CD14-positive monocyte (primary cell): ENCODE measurements around the gene LTBP1. TPM values are rescaled to one million over a fixed set of nuclear protein-coding genes. Genes with fewer than 3 reads are reported as not detected.

Source experiments
- DNase-seq, 3 donors: peaks; one replicate each; pipeline ENCODE4 v3.0.0-alpha.2; 2011 to 2022
- H2AFZ ChIP-seq: 2 replicates; pipeline ENCODE4 v1.6.0; 2012; ENCODE audit warnings: mild to moderate bottlenecking, low read depth, low read length, inconsistent platforms; ENCODE audit not compliant: insufficient read depth, poor library complexity, severe bottlenecking
- H3K27ac ChIP-seq, 2 donors: 1 replicate in 1 of 2; 2 replicates in 1 of 2; pipeline ENCODE4 v1.5.1; 2012 to 2013; ENCODE audit warnings: low read length in 2 of 2, control low read depth in 1 of 2, inconsistent platforms in 1 of 2, low read depth in 1 of 2, mild to moderate bottlenecking in 1 of 2
- H3K27me3 ChIP-seq, 2 donors: one replicate each; pipeline versions ENCODE4 v1.6.0 to v1.6.1; 2011 to 2013; ENCODE audit warnings: low read length in 2 of 2; ENCODE audit not compliant: control insufficient read depth in 2 of 2, insufficient read depth in 2 of 2
- H3K36me3 ChIP-seq, 2 donors: replicated peaks in 1 of 2; 1 replicate in 1 of 2; 2 replicates in 1 of 2; pipeline versions ENCODE4 v1.5.1 to v1.6.1; 2012 to 2013; ENCODE audit warnings: low read length in 2 of 2, control low read depth in 1 of 2, inconsistent platforms in 1 of 2, mild to moderate bottlenecking in 1 of 2; ENCODE audit not compliant: insufficient read depth in 2 of 2, control insufficient read depth in 1 of 2
- H3K4me1 ChIP-seq, 2 donors: 1 replicate in 1 of 2; 2 replicates in 1 of 2; pipeline versions ENCODE4 v1.5.1 to v1.6.1; 2012 to 2013; ENCODE audit warnings: low read length in 2 of 2, control low read depth in 1 of 2, inconsistent platforms in 1 of 2, mild to moderate bottlenecking in 1 of 2, moderate library complexity in 1 of 2; ENCODE audit not compliant: insufficient read depth in 2 of 2, control insufficient read depth in 1 of 2
- H3K4me2 ChIP-seq: replicated peaks from 2 replicates; pipeline ENCODE3; 2012; ENCODE audit warnings: low read length, moderate library complexity, mild to moderate bottlenecking; ENCODE audit not compliant: poor library complexity, severe bottlenecking; ENCODE audit errors: extremely low read depth
- H3K4me3 ChIP-seq, 3 experiments: fragments of 200-600 bp in 1 of 3; sonication (generic) in 1 of 3; replicated peaks in 1 of 3; 1 replicate in 2 of 3; 2 replicates in 1 of 3; pipeline ENCODE4 v1.5.1; 2011 to 2013; ENCODE audit warnings: low read length in 3 of 3, mild to moderate bottlenecking in 3 of 3, control low read depth in 2 of 3, low read depth in 2 of 3, inconsistent platforms in 1 of 3, moderate library complexity in 1 of 3
- H3K79me2 ChIP-seq: 2 replicates; pipeline ENCODE4 v1.6.0; 2012; ENCODE audit warnings: mild to moderate bottlenecking, control low read depth, inconsistent platforms, low read length, moderate library complexity; ENCODE audit not compliant: insufficient read depth
- H3K9ac ChIP-seq: 2 replicates; pipeline ENCODE4 v1.6.0; 2017; ENCODE audit warnings: low read length, mild to moderate bottlenecking; ENCODE audit not compliant: insufficient read depth, poor library complexity, severe bottlenecking
- H3K9me3 ChIP-seq, 2 donors: replicated peaks in 1 of 2; 1 replicate in 1 of 2; 2 replicates in 1 of 2; pipeline versions ENCODE4 v1.5.1 to v1.6.1; 2012 to 2013; ENCODE audit warnings: low read length in 2 of 2, control low read depth in 1 of 2; ENCODE audit not compliant: control insufficient read depth in 1 of 2, insufficient read depth in 1 of 2
- H4K20me1 ChIP-seq: 2 replicates; pipeline ENCODE4 v1.6.0; 2012; ENCODE audit warnings: mild to moderate bottlenecking, low read length, control low read depth, moderate library complexity; ENCODE audit not compliant: insufficient read depth
- H3K27ac Mint-ChIP-seq, 7 donors: one replicate each; pipeline ENCODE4 v1.8.0; 2020; ENCODE audit warnings: mild to moderate bottlenecking in 7 of 7, mixed read lengths in 7 of 7, moderate library complexity in 6 of 7, inconsistent platforms in 2 of 7
- H3K27me3 Mint-ChIP-seq, 3 donors: one replicate each; pipeline ENCODE4 v1.8.0; 2021 to 2022; ENCODE audit warnings: low read depth in 3 of 3, mild to moderate bottlenecking in 3 of 3, mixed read lengths in 3 of 3, moderate library complexity in 3 of 3, inconsistent platforms in 1 of 3
- H3K36me3 Mint-ChIP-seq, 2 donors: one replicate each; pipeline ENCODE4 v1.8.0; 2020; ENCODE audit warnings: mixed read lengths in 2 of 2, inconsistent platforms in 1 of 2, mild to moderate bottlenecking in 1 of 2
- H3K4me1 Mint-ChIP-seq: one replicate; pipeline ENCODE4 v1.8.0; 2020; ENCODE audit warnings: mild to moderate bottlenecking, mixed read lengths
- H3K4me3 Mint-ChIP-seq, 2 donors: one replicate each; pipeline ENCODE4 v1.8.0; 2020; ENCODE audit warnings: mild to moderate bottlenecking in 2 of 2, mixed read lengths in 2 of 2, moderate library complexity in 1 of 2
- H3K9me3 Mint-ChIP-seq, 7 donors: one replicate each; pipeline ENCODE4 v1.8.0; 2020 to 2022; ENCODE audit warnings: mixed read lengths in 7 of 7, mild to moderate bottlenecking in 6 of 7, moderate library complexity in 6 of 7, inconsistent platforms in 2 of 7
- WGBS: methylation state at CpG from one replicate; pipeline ENCODE4 v1.1.5; 2013; ENCODE audit warnings: missing lambda C conversion rate; ENCODE audit not compliant: insufficient coverage; 5-methylcytosine and 5-hydroxymethylcytosine counted together
- intact Hi-C, 2 donors: fragments of 100-400 bp; cut with micrococcal nuclease; formaldehyde crosslinking; loops; one replicate each; pipeline versions ENCODE4 v1.15.0 to v1.15.1; 2023
- polyA plus RNA-seq, 3 donors: library from polyadenylated mRNA; depleted of rRNA in 1 of 3; unstranded in 2 of 3; stranded (reverse) in 1 of 3; fragments of 300-500 nt in 2 of 3; fragments of >200 nt in 1 of 3; fragmentation: Illumina TruSeq in 2 of 3; gene quantifications; 1 replicate in 2 of 3; 2 replicates in 1 of 3; pipeline ENCODE4 v1.2.3, GENCODE V29; 2012 to 2021
- TF ChIP-seq, protein P1 (sequence below): fragments of 200-600 bp; IDR thresholded peaks from one replicate; pipeline ENCODE4 v1.8.0; 2022; ENCODE audit warnings: antibody characterized with exemption, mild to moderate bottlenecking

The LTBP1 gene
- polyA plus RNA-seq, 3 donors: 0.18 to 0.24 TPM; not detected in 1

DNA sequence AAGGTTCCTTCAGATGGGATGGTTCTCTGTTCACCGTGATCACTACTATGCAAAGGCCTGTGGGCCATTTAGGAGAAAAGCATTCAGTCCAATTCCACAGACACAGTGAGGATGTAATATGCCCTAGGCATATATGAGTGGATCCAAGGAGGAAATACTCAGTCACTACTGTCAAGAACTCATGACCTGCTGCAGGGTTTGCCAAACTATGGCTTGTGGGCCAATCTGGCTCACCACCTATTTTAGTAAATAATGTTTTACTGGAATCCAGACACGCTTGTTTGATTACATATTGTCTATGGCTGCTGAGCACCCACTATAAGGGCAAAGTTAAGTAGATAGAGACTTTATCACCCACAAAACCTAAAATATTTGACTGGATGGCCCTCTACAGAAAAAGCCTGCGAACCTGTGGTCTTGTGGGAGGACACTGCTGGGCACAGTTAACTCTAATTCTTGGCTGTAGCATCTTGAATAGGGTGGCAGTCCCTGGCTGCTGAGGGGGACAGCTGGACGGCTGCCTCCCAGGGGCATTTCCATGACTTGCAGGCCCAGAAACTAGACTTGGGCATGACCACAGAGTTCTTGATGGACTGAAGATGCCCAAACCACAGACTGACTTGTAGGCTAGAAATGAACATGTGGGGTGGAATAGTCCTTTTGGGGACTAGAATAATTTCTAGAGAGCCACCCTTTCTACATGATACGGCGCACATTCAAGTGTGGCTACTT lies 20.6 kb upstream of the LTBP1 start:
- H3K36me3 Mint-ChIP-seq: no peaks in the 10 kb centered on the region
- WGBS: 95% methylated on average over 4 of the region's 6 CpGs

DNA sequence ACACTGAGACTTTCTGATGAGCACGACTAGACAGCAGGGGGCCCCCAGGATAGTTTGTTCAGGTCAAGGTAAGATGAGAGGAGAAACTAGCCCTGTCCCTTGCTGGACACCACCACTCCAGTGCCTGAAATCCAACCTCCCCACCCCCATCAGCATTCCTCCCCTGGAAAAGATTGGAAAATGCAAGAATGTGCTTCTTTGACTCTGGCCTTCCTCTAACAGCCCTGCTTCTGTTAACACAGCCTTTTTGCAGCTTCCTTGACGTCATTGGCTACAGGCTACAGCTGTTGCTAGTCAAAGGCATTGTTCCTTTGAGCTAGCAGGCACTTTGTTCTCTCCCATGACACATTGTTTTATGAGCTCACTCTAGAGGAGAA lies 20.1 kb upstream of the LTBP1 start:
- H3K9ac ChIP-seq: no peak overlapping the region
- no peaks in the 10 kb centered on the region for H3K36me3 ChIP-seq
- no peaks in the 10 kb centered on the region for H3K9me3 ChIP-seq
- peaks cover 9 to 25% of the 10 kb centered on the region in 2 donors for H3K27me3 ChIP-seq
- H3K27ac Mint-ChIP-seq: no peak overlapping the region
- intact Hi-C loops: no loop called here
- H3K4me3 Mint-ChIP-seq: no peak overlapping the region
- no peaks in the 10 kb centered on the region for H3K4me1 ChIP-seq
- H3K4me2 ChIP-seq: no peak overlapping the region
- H3K27ac ChIP-seq: no peak overlapping the region
- H3K4me3 ChIP-seq: no peak overlapping the region
- H3K79me2 ChIP-seq: no peaks in the 10 kb centered on the region
- H3K4me1 Mint-ChIP-seq: no peaks in the 10 kb centered on the region
- H2AFZ ChIP-seq: no peak overlapping the region
- H3K36me3 Mint-ChIP-seq: no peaks in the 10 kb centered on the region
- peaks cover 29 to 43% (median 35%) of the 10 kb centered on the region in 3 donors for H3K27me3 Mint-ChIP-seq
- TF ChIP-seq, protein P1, sequence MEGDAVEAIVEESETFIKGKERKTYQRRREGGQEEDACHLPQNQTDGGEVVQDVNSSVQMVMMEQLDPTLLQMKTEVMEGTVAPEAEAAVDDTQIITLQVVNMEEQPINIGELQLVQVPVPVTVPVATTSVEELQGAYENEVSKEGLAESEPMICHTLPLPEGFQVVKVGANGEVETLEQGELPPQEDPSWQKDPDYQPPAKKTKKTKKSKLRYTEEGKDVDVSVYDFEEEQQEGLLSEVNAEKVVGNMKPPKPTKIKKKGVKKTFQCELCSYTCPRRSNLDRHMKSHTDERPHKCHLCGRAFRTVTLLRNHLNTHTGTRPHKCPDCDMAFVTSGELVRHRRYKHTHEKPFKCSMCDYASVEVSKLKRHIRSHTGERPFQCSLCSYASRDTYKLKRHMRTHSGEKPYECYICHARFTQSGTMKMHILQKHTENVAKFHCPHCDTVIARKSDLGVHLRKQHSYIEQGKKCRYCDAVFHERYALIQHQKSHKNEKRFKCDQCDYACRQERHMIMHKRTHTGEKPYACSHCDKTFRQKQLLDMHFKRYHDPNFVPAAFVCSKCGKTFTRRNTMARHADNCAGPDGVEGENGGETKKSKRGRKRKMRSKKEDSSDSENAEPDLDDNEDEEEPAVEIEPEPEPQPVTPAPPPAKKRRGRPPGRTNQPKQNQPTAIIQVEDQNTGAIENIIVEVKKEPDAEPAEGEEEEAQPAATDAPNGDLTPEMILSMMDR: no peak
- no peaks in the 10 kb centered on the region for H4K20me1 ChIP-seq
- peaks cover 0 to 5% (median 2%) of the 10 kb centered on the region in 7 donors for H3K9me3 Mint-ChIP-seq
- no peak for DNase-seq
- 73% methylated on average over 1 of the region's 2 CpGs for WGBS

More for the DNA sequence above, 20.6 kb upstream of the LTBP1 start:
- H2AFZ ChIP-seq: no peak overlapping the region
- no peak overlapping the region for H3K27ac ChIP-seq
- H3K4me2 ChIP-seq: no peak overlapping the region
- TF ChIP-seq, protein P1: no peak
- intact Hi-C loops: no loop called here
- Mint-ChIP-seq H3K4me3 (no peak overlapping the region), H3K9me3 (peaks cover 0 to 7% (median 2%) of the 10 kb centered on the region in 7 donors), H3K27me3 (peaks cover 27 to 42% (median 32%) of the 10 kb centered on the region in 3 donors), H3K27ac (no peak overlapping the region), H3K4me1 (no peaks in the 10 kb centered on the region)
- no peaks in the 10 kb centered on the region for H3K79me2 ChIP-seq
- H3K4me1 ChIP-seq: no peaks in the 10 kb centered on the region
- peaks cover 9 to 25% of the 10 kb centered on the region in 2 donors for H3K27me3 ChIP-seq
- H3K9ac ChIP-seq: no peak overlapping the region
- no peaks in the 10 kb centered on the region for H3K36me3 ChIP-seq
- no peak for DNase-seq
- no peaks in the 10 kb centered on the region for H4K20me1 ChIP-seq
- H3K9me3 ChIP-seq: no peaks in the 10 kb centered on the region
- H3K4me3 ChIP-seq: no peak overlapping the region
